ENCODE measurements around the gene GTF2E1. TPM values are rescaled to one million over a fixed set of nuclear protein-coding genes. Genes with fewer than 3 reads are reported as not detected.

Gene GTF2E1
- 21.5 TPM for total RNA-seq (2021; ENCODE audit: unreplicated experiment)
- polyA plus RNA-seq (2012): 5.8 and 9.5 TPM in 2 replicates
- percentile 80 among the genes with signal in this experiment for Bru-seq, nascent RNA
- percentile 64 among the genes with signal in this experiment for BruChase-seq, experiment 1, labeled RNA remaining after a 6-hour chase
- percentile 70 among the genes with signal in this experiment for BruChase-seq, experiment 2, labeled RNA remaining after a 2-hour chase
- long read RNA-seq, transcript GTF2E1-201 (5 exons, 3,012 nt): major isoform, 25 of 33 reads
- long read RNA-seq, partial matches to known transcripts: 8 of 33 reads
- long read RNA-seq, other reads (novel, unspliced or antisense): 0 of 33 reads

- H4K20me1 ChIP-seq (ENCODE audit: insufficient read depth): no peaks in the 10 kb centered on the region
- intact Hi-C loops (cut with micrococcal nuclease): loop anchor here (1.0 to 2.0 kb wide), 2 partner anchors 120 to 146 kb away; partner anchors contain the start of gene NDUFB4
- H3K4me3 ChIP-seq (replicated peaks in 1 of 2; ENCODE audit: low read depth in 1 of 2, low read length in 2 of 2): peak within 1 kb of the TSS; percentile 92 to 100
- ChIA-PET POLR2A (interaction anchor here (0.7 kb wide), 1 partner anchor 9 kb away, joined by 3 read pairs; no protein-coding TSS in a partner anchor), RAD21 (ENCODE audit: low non-redundant PET in 1 of 2, low total read pairs in 2 of 2, uncharacterized antibody in 2 of 2, unreplicated experiment in 2 of 2) (no interaction called here), CTCF (no interaction called here)
- peak within 1 kb of the TSS; percentile 83 for H2AFZ ChIP-seq (ENCODE audit: low read depth, low read length, poor library complexity, severe bottlenecking)
- DNase-seq (ENCODE audit: low read depth, low spot score) (peak; percentile 99), ATAC-seq (peak; percentile 97)
- no TSS peak for BruUV-seq (replicated peaks)
- peak within 1 kb of the TSS; percentile 67 for H3K4me2 ChIP-seq (ENCODE audit: low read length)
- H3K9me2 ChIP-seq (ENCODE audit: insufficient read depth): no peaks in the 10 kb centered on the region
- peaks cover 8 to 16% of the 10 kb centered on the region in 2 experiments for H3K4me1 ChIP-seq (ENCODE audit: control insufficient read depth in 1 of 2, insufficient read depth in 2 of 2, low read length in 2 of 2)
- H3K36me3 ChIP-seq (ENCODE audit: control insufficient read depth in 1 of 2, insufficient read depth in 2 of 2, low read length in 2 of 2): peaks cover 0 to 9% of the 10 kb centered on the region in 2 experiments; a peak in 1 of 4 replicates
- peak within 1 kb of the TSS; percentile 71 for H3K27ac ChIP-seq (ENCODE audit: low read depth, low read length)
- H3K9me3 ChIP-seq (ENCODE audit: control insufficient read depth in 1 of 2, insufficient read depth in 1 of 2, low read depth in 1 of 2, low read length in 2 of 2): no peaks in the 10 kb centered on the region
- H3K27me3 ChIP-seq (ENCODE audit: insufficient read depth, low read length): no peaks in the 10 kb centered on the region
- no peak for TF ChIP-seq EGR1 (IDR thresholded peaks at IDR 0.05; ENCODE audit: low read depth)
- TF ChIP-seq SP1 (IDR thresholded peaks at IDR 0.05; ENCODE audit: low read depth): peak; percentile 97
- peak; percentile 71 for TF ChIP-seq SIN3A (IDR thresholded peaks at IDR 0.05; ENCODE audit: low read depth)
- TF ChIP-seq YY1 (IDR thresholded peaks at IDR 0.05; ENCODE audit: extremely low read depth, insufficient replicate concordance, low read depth, low read length): peak; percentile 94
- peak; percentile 64; the same call in 1 of the 2 replicates for TF ChIP-seq MAX (IDR thresholded peaks at IDR 0.05)
- TF ChIP-seq POLR2A (IDR thresholded peaks at IDR 0.05; ENCODE audit: borderline replicate concordance, extremely low read depth, insufficient read depth, insufficient read length): peak; percentile 57
- TF ChIP-seq ELF1 (IDR thresholded peaks at IDR 0.05; ENCODE audit: borderline replicate concordance, low read depth): peak; percentile 79
- peak; percentile 80 for TF ChIP-seq POLR2AphosphoS5 (IDR thresholded peaks at IDR 0.05; ENCODE audit: low read depth, low read length)
- TF ChIP-seq SRF (IDR thresholded peaks at IDR 0.05; ENCODE audit: low read depth): peak; percentile 92
- no peak for TF ChIP-seq ZBTB33 (IDR thresholded peaks at IDR 0.05; ENCODE audit: extremely low read depth, insufficient replicate concordance, low read length)
- TF ChIP-seq ZFX (IDR thresholded peaks at IDR 0.05): no peak
- H3K9ac ChIP-seq (ENCODE audit: low read length): peak within 1 kb of the TSS; percentile 94
- peaks cover 59% of the 10 kb centered on the region for H3K79me2 ChIP-seq (ENCODE audit: insufficient read depth, low read length)
Measured at GRCh38 chr3:120742198-120742848, at the start of gene GTF2E1, which contains the start of gene RABL3. Gene GTF2E1 (plus strand): TSS chr3:120742744. CDS start chr3:120750553, 7,809 bp downstream. Gene RABL3 (minus strand): TSS chr3:120742516. CDS start chr3:120742507, 9 bp downstream.
